Activated T-cell treated with anti-CD3 and anti-CD28 coated beads, Interleukin-2, amount 50 U/mL, for 24 hours (primary cell): ENCODE data around the gene GPR68.
"Not testable (repeated sequence)": the region's sequence is repeated elsewhere in the genome, so short reads cannot be mapped to it uniquely, and the experiment has no call there.

Source experiments
- DNase-seq: peaks from one replicate; pipeline ENCODE4 v3.0.0-alpha.2; 2020
- H3K27ac Mint-ChIP-seq: 2 replicates; pipeline ENCODE4 v1.8.0; 2020; ENCODE audit warnings: mild to moderate bottlenecking, mixed read lengths
- H3K27me3 Mint-ChIP-seq: 2 replicates; pipeline ENCODE4 v1.8.0; 2020; ENCODE audit warnings: mixed read lengths
- H3K36me3 Mint-ChIP-seq: 2 replicates; pipeline ENCODE4 v1.8.0; 2020; ENCODE audit warnings: low read depth, mixed read lengths
- H3K4me1 Mint-ChIP-seq: 2 replicates; pipeline ENCODE4 v1.8.0; 2020; ENCODE audit warnings: low read depth, mixed read lengths
- H3K4me3 Mint-ChIP-seq: 2 replicates; pipeline ENCODE4 v1.8.0; 2020; ENCODE audit warnings: mild to moderate bottlenecking, moderate library complexity, mixed read lengths
- H3K9me3 Mint-ChIP-seq: 2 replicates; pipeline ENCODE4 v1.8.0; 2020; ENCODE audit warnings: mixed read lengths

The GPR68 gene

GRCh38 chr14:91280129-91280528, 35.6 kb upstream of the GPR68 start:
- Mint-ChIP-seq H3K27me3 (no peaks in the 10 kb centered on the region), H3K4me1 (peaks cover 4% of the 10 kb centered on the region), H3K36me3 (peaks cover 95% of the 10 kb centered on the region), H3K9me3 (no peaks in the 10 kb centered on the region), H3K4me3 (no peak overlapping the region), H3K27ac (peak overlapping the region; percentile 60)
- DNase-seq: no peak

- Mint-ChIP-seq H3K9me3 (no peaks in the 10 kb centered on the region), H3K4me3 (no peak overlapping the region), H3K27ac (peak overlapping the region; percentile 60), H3K4me1 (peaks cover 1% of the 10 kb centered on the region), H3K36me3 (peaks cover 95% of the 10 kb centered on the region), H3K27me3 (no peaks in the 10 kb centered on the region)
- no peak for DNase-seq
Observed at GRCh38 chr14:91279354-91279753, 34.9 kb upstream of the GPR68 start.

GRCh38 chr14:91278383-91278715, 33.8 kb upstream of the GPR68 start:
- no peaks in the 10 kb centered on the region for H3K9me3 Mint-ChIP-seq
- H3K36me3 Mint-ChIP-seq: peaks cover 95% of the 10 kb centered on the region
- H3K27me3 Mint-ChIP-seq: no peaks in the 10 kb centered on the region
- H3K27ac Mint-ChIP-seq: peak overlapping the region; percentile 52
- H3K4me1 Mint-ChIP-seq: peaks cover 1% of the 10 kb centered on the region
- H3K4me3 Mint-ChIP-seq: no peak overlapping the region
- DNase-seq: no peak

DNA sequence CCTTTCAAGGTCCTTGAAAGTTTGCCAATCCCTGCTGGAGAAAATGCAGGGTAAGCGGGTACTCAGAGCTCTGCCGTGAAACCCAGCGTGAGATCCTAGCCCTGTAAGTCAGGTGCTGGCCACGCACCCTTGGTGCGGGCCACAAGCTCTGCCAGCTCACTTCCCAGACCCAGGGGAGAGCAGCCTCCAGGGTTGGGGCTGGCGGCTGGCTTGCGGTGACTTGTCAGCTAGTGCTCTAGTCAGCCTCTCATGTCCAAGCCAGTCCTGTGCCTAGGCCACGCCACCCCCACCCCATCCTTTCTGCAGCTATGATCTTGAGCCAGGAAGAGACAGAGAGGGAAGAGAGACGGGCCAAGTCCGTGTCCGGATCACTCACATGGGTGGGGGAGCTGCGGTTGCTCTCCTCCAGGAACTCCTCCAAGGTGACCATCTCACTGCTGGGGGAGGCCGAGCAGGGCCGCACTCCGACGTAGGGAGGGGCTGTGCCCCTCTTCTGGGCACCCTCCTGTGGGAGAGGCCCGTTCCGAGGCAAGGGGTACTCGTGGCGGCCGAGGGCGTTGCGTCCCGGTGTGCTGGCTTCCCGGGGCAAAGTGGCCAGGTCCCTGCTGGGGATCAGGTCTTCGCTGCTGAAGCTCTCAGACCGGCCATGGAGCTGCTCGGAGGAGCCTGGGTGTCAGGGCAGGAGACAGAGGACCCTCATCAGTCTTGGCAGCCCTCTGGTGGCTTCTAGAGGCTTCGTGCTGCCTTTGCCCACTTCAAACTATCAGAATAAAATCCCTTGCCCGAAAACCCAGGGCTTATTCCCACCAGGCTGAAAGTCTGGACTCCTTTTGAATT, 33.3 kb upstream of the GPR68 start:
- H3K27ac Mint-ChIP-seq: peak overlapping the region; percentile 59
- no peak for DNase-seq
- no peaks in the 10 kb centered on the region for H3K27me3 Mint-ChIP-seq
- no peak overlapping the region for H3K4me3 Mint-ChIP-seq
- peaks cover 91% of the 10 kb centered on the region for H3K36me3 Mint-ChIP-seq
- no peaks in the 10 kb centered on the region for H3K9me3 Mint-ChIP-seq
- H3K4me1 Mint-ChIP-seq: peaks cover 1% of the 10 kb centered on the region

DNA sequence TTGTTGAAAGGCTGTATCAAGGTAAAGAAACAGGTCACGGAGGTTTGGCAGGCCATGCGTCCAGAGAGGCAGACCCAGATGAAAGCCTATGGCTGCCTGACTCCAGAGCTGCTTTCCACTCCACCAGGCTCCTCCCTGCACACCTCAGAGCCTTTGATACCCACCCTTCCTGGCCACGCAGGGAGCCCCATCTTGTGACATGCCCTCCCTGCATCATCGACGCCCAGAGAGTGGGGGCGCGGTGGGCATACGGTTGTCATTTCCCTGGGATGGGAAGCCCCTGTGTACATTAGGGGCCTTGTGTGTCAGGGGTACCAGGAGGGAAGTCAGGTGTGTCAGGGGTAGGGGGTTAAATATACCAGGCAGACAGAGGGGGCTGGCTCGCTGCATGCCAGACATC, 30.3 kb upstream of the GPR68 start:
- no peak for DNase-seq
- peaks cover 82% of the 10 kb centered on the region for H3K36me3 Mint-ChIP-seq
- no peaks in the 10 kb centered on the region for H3K9me3 Mint-ChIP-seq
- no peak overlapping the region for H3K4me3 Mint-ChIP-seq
- peaks cover 2% of the 10 kb centered on the region for H3K4me1 Mint-ChIP-seq
- H3K27me3 Mint-ChIP-seq: no peaks in the 10 kb centered on the region
- peak overlapping the region; percentile 73 for H3K27ac Mint-ChIP-seq

DNA sequence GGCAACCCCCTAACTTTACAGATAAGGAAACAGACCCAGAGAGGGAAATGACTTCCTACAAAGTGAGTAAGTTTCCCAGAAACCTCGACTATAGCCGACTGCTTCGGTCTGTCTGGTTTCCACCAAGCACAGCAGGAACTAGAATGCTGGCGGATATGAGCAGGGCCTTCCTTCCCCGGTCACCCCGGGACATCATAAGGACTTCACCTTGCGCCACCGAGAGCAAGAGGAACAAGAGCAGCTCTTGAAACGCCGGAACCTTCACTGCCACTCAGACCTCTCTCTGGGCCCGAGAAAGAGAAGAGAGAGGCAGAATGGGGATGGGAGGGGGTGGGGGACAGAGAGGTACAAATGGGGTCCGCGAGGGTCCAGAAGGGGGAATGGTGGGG, 29.4 kb upstream of the GPR68 start:
- Mint-ChIP-seq H3K4me3 (no peak overlapping the region), H3K27ac (peak overlapping the region; percentile 73), H3K27me3 (no peaks in the 10 kb centered on the region), H3K4me1 (peaks cover 6% of the 10 kb centered on the region), H3K36me3 (peaks cover 82% of the 10 kb centered on the region), H3K9me3 (no peaks in the 10 kb centered on the region)
- DNase-seq: no peak

- Mint-ChIP-seq H3K27ac (peak overlapping the region; percentile 73), H3K27me3 (no peaks in the 10 kb centered on the region), H3K4me1 (peaks cover 6% of the 10 kb centered on the region), H3K9me3 (no peaks in the 10 kb centered on the region), H3K36me3 (peaks cover 80% of the 10 kb centered on the region), H3K4me3 (no peak overlapping the region)
- DNase-seq: no peak
Observed at GRCh38 chr14:91273273-91273884, 28.9 kb upstream of the GPR68 start.

- Mint-ChIP-seq H3K9me3 (no peaks in the 10 kb centered on the region), H3K36me3 (peaks cover 77% of the 10 kb centered on the region), H3K4me1 (peaks cover 10% of the 10 kb centered on the region), H3K27ac (peak overlapping the region; percentile 48), H3K27me3 (no peaks in the 10 kb centered on the region), H3K4me3 (no peak overlapping the region)
- no peak for DNase-seq
Observed at GRCh38 chr14:91272341-91273272, 28.1 kb upstream of the GPR68 start.

DNA sequence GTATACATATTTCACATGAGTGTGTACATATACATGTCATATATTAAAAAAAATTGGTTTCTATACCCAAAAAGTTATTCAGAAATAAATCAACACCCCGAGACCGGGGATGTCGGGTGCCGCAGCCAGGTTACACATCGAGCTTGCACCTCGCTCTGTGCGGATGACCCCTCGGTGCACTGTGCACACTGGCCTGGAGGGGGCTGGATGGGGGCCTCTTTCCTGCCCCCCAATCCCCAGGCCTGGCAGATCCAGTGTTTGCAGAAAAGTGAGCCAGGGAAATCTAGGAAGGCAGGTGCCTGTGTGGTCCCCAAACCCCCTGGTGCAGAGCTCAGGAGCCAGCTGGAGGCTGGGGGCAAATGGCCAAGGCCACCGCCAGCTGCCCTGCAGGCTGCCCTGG, 27.1 kb upstream of the GPR68 start:
- Mint-ChIP-seq H3K4me1 (peaks cover 18% of the 10 kb centered on the region), H3K9me3 (no peaks in the 10 kb centered on the region), H3K4me3 (no peak overlapping the region), H3K27me3 (no peaks in the 10 kb centered on the region), H3K27ac (no peak overlapping the region), H3K36me3 (peaks cover 67% of the 10 kb centered on the region)
- DNase-seq: no peak

DNA sequence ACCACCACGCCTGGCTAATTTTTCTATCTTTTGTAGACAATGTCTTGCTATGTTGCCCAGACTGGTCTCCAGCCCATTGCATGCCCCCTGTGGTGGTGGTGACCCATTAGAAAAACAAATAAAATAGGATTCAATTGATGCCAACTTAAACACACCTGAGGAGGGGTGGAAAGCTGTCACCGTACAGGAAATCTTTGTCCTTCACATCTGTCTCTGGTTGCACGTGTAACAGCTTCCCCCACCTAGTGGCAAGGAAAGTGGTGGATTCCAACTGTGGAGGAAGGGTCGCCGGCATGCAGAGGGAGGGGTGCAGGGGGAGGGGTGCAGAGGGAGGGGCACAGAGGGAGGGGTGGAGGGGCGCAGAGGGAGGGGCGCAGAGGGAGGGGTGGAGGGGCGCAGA, 26.1 kb upstream of the GPR68 start:
- DNase-seq: no peak
- Mint-ChIP-seq H3K4me3 (no peak overlapping the region), H3K27me3 (no peaks in the 10 kb centered on the region), H3K27ac (peak overlapping the region; percentile 47), H3K36me3 (peaks cover 59% of the 10 kb centered on the region), H3K4me1 (peaks cover 23% of the 10 kb centered on the region), H3K9me3 (no peaks in the 10 kb centered on the region)

- no peak overlapping the region for H3K4me3 Mint-ChIP-seq
- peaks cover 27% of the 10 kb centered on the region for H3K4me1 Mint-ChIP-seq
- no peaks in the 10 kb centered on the region for H3K9me3 Mint-ChIP-seq
- DNase-seq: no peak
- no peaks in the 10 kb centered on the region for H3K27me3 Mint-ChIP-seq
- peaks cover 55% of the 10 kb centered on the region for H3K36me3 Mint-ChIP-seq
- H3K27ac Mint-ChIP-seq: peak overlapping the region; percentile 47
Observed at GRCh38 chr14:91270188-91270587, 25.7 kb upstream of the GPR68 start.

GRCh38 chr14:91269076-91269991, 24.8 kb upstream of the GPR68 start:
- H3K36me3 Mint-ChIP-seq: peaks cover 47% of the 10 kb centered on the region
- peaks cover 32% of the 10 kb centered on the region for H3K4me1 Mint-ChIP-seq
- H3K27me3 Mint-ChIP-seq: no peaks in the 10 kb centered on the region
- no peak for DNase-seq
- H3K9me3 Mint-ChIP-seq: no peaks in the 10 kb centered on the region
- peak overlapping the region; percentile 47 for H3K27ac Mint-ChIP-seq
- H3K4me3 Mint-ChIP-seq: no peak overlapping the region

GRCh38 chr14:91267965-91268437, 23.5 kb upstream of the GPR68 start:
- Mint-ChIP-seq H3K4me1 (peaks cover 45% of the 10 kb centered on the region), H3K27ac (no peak overlapping the region), H3K36me3 (peaks cover 36% of the 10 kb centered on the region), H3K9me3 (no peaks in the 10 kb centered on the region), H3K27me3 (no peaks in the 10 kb centered on the region), H3K4me3 (no peak overlapping the region)
- DNase-seq: no peak

- H3K9me3 Mint-ChIP-seq, H3K4me3 Mint-ChIP-seq, DNase-seq, H3K27ac Mint-ChIP-seq, H3K27me3 Mint-ChIP-seq: not testable (repeated sequence)
- Mint-ChIP-seq H3K4me1 (peaks cover 55% of the 10 kb centered on the region), H3K36me3 (peaks cover 24% of the 10 kb centered on the region)
Observed at GRCh38 chr14:91266276-91266675, 21.8 kb upstream of the GPR68 start.
